ENCODE measurements around the gene MRPS18A.

GRCh38 chr6:43623880-43624785, 63.5 kb downstream of the MRPS18A start:
- TF ChIP-seq, protein P1, sequence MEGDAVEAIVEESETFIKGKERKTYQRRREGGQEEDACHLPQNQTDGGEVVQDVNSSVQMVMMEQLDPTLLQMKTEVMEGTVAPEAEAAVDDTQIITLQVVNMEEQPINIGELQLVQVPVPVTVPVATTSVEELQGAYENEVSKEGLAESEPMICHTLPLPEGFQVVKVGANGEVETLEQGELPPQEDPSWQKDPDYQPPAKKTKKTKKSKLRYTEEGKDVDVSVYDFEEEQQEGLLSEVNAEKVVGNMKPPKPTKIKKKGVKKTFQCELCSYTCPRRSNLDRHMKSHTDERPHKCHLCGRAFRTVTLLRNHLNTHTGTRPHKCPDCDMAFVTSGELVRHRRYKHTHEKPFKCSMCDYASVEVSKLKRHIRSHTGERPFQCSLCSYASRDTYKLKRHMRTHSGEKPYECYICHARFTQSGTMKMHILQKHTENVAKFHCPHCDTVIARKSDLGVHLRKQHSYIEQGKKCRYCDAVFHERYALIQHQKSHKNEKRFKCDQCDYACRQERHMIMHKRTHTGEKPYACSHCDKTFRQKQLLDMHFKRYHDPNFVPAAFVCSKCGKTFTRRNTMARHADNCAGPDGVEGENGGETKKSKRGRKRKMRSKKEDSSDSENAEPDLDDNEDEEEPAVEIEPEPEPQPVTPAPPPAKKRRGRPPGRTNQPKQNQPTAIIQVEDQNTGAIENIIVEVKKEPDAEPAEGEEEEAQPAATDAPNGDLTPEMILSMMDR (IDR thresholded peaks at IDR 0.05), result no peak
- TF ChIP-seq POLR2A (IDR thresholded peaks at IDR 0.05) (no peak), POLR2AphosphoS5 (IDR thresholded peaks at IDR 0.05) (no peak)
